HL-60 (cell line): ENCODE data around the gene HECW1.

ENCODE experiments used
- DNase-seq, 2 experiments: peaks; one replicate each; pipeline ENCODE4 v3.0.0-alpha.2; 2010 to 2020; ENCODE audit warnings: low read depth in 1 of 2, low spot score in 1 of 2
- H3K27ac ChIP-seq: fragments of 250-450 bp; sonication (Bioruptor Pico); replicated peaks from 2 replicates; pipeline ENCODE4 v1.5.1; 2020; ENCODE audit warnings: mild to moderate bottlenecking, moderate library complexity
- H3K27me3 ChIP-seq: fragments of 250-450 bp; sonication (Bioruptor Pico); 2 replicates; pipeline ENCODE4 v1.5.1; 2021; ENCODE audit warnings: mild to moderate bottlenecking, moderate library complexity; ENCODE audit not compliant: insufficient read depth, poor library complexity, severe bottlenecking
- H3K4me3 ChIP-seq: replicated peaks from 2 replicates; pipeline ENCODE4 v1.5.1; 2011; ENCODE audit warnings: mild to moderate bottlenecking, control low read depth, low read length; ENCODE audit not compliant: insufficient read depth
- GABPA ChIP-seq: IDR thresholded peaks from 2 replicates; pipeline ENCODE4 v1.6.1; 2012; ENCODE audit warnings: low read depth
- POLR2AphosphoS5 ChIP-seq: IDR thresholded peaks from 2 replicates; pipeline ENCODE4 v1.6.1; 2012; ENCODE audit warnings: low read depth
- SPI1 ChIP-seq: IDR thresholded peaks from 2 replicates; pipeline ENCODE4 v1.6.1; 2012; ENCODE audit warnings: low read depth, mild to moderate bottlenecking, borderline replicate concordance
- TF ChIP-seq, protein P1 (sequence below): IDR thresholded peaks from one replicate; pipeline ENCODE4 v1.5.1; 2011; ENCODE audit warnings: low read length, control low read depth, inconsistent platforms; ENCODE audit not compliant: insufficient read depth
- TF ChIP-seq, protein P2 (sequence below): IDR thresholded peaks from 2 replicates; pipeline ENCODE4 v1.6.1; 2012; ENCODE audit warnings: low read depth; ENCODE audit not compliant: insufficient replicate concordance

The HECW1 gene

DNA sequence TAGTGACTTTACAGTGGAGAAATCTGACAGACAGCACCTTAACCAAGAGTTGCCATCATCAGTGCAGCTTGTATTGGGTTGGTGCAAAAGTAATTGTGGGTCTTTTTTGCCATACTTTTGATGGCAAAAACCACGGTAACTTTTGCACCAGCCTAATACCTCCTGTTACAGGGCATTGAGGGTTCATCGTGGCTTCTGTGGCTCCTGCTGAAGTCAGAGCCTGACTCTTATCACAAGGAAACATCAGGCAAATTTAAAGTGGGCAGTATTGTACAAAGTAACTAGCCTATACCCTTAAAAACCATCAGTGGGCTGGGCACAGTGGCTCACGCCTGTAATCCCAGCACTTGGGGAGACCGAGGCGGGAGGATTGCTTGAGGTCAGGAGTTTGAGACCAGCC, 117.4 kb downstream of the HECW1 start:
- Histone ChIP-seq H3K27ac (no peak overlapping the region), H3K27me3 (peaks cover 5% of the 10 kb centered on the region), H3K4me3 (no peak overlapping the region)
- DNase-seq = no peak
- no peak for TF ChIP-seq SPI1
- no peak for TF ChIP-seq GABPA
- TF ChIP-seq POLR2AphosphoS5 = no peak
- TF ChIP-seq, protein P1, sequence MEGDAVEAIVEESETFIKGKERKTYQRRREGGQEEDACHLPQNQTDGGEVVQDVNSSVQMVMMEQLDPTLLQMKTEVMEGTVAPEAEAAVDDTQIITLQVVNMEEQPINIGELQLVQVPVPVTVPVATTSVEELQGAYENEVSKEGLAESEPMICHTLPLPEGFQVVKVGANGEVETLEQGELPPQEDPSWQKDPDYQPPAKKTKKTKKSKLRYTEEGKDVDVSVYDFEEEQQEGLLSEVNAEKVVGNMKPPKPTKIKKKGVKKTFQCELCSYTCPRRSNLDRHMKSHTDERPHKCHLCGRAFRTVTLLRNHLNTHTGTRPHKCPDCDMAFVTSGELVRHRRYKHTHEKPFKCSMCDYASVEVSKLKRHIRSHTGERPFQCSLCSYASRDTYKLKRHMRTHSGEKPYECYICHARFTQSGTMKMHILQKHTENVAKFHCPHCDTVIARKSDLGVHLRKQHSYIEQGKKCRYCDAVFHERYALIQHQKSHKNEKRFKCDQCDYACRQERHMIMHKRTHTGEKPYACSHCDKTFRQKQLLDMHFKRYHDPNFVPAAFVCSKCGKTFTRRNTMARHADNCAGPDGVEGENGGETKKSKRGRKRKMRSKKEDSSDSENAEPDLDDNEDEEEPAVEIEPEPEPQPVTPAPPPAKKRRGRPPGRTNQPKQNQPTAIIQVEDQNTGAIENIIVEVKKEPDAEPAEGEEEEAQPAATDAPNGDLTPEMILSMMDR = no peak
- TF ChIP-seq, protein P2, sequence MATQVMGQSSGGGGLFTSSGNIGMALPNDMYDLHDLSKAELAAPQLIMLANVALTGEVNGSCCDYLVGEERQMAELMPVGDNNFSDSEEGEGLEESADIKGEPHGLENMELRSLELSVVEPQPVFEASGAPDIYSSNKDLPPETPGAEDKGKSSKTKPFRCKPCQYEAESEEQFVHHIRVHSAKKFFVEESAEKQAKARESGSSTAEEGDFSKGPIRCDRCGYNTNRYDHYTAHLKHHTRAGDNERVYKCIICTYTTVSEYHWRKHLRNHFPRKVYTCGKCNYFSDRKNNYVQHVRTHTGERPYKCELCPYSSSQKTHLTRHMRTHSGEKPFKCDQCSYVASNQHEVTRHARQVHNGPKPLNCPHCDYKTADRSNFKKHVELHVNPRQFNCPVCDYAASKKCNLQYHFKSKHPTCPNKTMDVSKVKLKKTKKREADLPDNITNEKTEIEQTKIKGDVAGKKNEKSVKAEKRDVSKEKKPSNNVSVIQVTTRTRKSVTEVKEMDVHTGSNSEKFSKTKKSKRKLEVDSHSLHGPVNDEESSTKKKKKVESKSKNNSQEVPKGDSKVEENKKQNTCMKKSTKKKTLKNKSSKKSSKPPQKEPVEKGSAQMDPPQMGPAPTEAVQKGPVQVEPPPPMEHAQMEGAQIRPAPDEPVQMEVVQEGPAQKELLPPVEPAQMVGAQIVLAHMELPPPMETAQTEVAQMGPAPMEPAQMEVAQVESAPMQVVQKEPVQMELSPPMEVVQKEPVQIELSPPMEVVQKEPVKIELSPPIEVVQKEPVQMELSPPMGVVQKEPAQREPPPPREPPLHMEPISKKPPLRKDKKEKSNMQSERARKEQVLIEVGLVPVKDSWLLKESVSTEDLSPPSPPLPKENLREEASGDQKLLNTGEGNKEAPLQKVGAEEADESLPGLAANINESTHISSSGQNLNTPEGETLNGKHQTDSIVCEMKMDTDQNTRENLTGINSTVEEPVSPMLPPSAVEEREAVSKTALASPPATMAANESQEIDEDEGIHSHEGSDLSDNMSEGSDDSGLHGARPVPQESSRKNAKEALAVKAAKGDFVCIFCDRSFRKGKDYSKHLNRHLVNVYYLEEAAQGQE = no peak

DNA sequence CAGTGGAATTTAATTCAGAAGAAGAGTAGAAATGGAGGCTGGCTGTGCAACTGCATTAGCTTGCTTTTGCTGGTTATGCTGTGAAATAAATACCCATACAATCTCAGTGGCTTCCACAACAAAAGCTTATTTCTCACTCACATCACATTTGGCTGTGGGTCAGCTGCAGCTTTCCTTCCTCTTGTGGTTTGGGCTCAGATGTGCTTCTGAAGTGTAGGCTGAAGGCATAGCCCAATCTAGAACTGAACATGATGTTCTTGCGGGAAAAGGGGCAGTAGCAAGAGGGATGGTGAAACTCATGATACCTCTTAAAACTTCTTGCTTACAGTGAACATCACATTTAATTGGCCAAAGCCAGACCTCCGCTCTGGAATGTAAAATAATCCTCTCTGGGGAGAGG, 119.9 kb downstream of the HECW1 start:
- Histone ChIP-seq H3K27ac (no peak overlapping the region), H3K27me3 (peaks cover 2% of the 10 kb centered on the region), H3K4me3 (no peak overlapping the region)
- DNase-seq = no peak
- TF ChIP-seq, protein P1 = no peak
- TF ChIP-seq SPI1 (no peak), POLR2AphosphoS5 (no peak), GABPA (no peak)
- TF ChIP-seq, protein P2 = no peak

DNA sequence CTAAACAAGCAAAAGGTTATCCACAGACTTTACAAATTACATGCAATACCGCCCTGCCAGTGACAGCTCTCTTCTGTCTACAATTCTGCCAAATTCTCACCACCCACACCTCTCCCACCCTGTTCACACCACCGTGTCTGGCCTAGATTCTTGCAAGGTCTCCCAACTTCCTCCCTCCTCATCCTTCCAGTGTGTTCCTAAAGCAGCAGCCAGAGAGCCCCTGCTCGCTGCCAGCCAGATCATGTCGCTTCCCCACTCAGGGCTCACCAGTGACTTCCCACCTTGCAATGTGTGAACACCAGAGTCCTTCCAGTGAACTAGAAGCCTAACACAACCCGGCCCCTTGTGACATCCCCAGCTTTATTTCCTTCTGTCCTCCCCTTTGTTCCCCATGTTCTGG, 121.6 kb downstream of the HECW1 start:
- TF ChIP-seq, protein P1 = no peak
- no peak for TF ChIP-seq SPI1
- no peak for TF ChIP-seq GABPA
- no peak for TF ChIP-seq POLR2AphosphoS5
- Histone ChIP-seq H3K27me3 (peaks cover 2% of the 10 kb centered on the region), H3K27ac (no peak overlapping the region), H3K4me3 (no peak overlapping the region)
- DNase-seq = no peak

DNA sequence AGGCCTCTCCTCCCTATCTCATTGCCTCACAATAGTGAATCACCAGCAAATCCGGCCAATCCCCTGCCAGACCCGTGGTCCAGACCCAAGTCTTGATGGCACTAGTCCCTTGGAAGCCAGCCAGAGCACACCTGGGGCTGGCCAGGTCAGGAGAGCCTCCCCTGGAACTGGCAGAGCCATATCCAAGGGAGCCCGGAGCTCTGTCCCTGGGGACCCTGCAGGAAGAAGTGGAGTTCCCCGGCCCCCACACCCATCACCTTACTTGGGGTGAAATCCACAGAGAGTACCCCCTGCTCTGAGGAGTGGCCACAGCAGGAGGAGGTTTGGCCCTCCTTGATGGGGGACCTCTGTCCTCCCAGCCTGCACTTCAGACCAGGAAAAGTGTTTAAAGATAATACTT, 122.5 kb downstream of the HECW1 start:
- no peak overlapping the region for H3K4me3 ChIP-seq
- no peak for DNase-seq
- H3K27ac ChIP-seq = no peak overlapping the region
- H3K27me3 ChIP-seq = peaks cover 2% of the 10 kb centered on the region
- TF ChIP-seq GABPA = no peak
- TF ChIP-seq POLR2AphosphoS5 = no peak
- TF ChIP-seq, protein P2 = no peak
- no peak for TF ChIP-seq SPI1
- TF ChIP-seq, protein P1 = no peak
